Measurements from ENCODE around the gene MAP7D1. TPM values are rescaled to one million over a fixed set of nuclear protein-coding genes. Genes with fewer than 3 reads are reported as not detected.

Gene MAP7D1
- total RNA-seq, 1 donor from 2014 or later: 93.8 TPM

DNA sequence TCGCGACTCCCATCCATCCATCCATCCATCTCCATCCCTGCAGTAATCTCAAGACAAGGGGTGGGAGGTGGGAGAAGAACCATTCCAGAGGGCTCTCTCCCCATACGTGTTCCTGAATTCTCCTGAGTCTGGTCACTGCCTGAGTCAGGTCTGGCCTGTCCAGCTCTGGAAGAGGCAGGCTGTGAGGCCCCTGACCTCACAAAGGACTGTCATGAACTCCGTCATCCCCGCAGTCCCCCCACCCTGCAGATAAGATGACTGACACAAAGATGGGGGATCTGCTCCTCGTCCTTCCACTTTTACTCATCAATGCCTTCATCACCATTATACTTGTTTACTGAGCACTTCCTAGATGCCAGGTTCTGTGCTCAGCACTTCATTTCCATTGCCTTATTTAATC is 1.6 kb upstream of the MAP7D1 start:
- H3K4me3 ChIP-seq: no peak overlapping the region
- H3K9me3 ChIP-seq: no peaks in the 10 kb centered on the region
- TF ChIP-seq POLR2AphosphoS5 (IDR thresholded peaks at IDR 0.05; ENCODE audit: insufficient read depth in 1 of 2, low read depth in 1 of 2) (no peak), POLR2A (IDR thresholded peaks at IDR 0.05) (no peak)
- TF ChIP-seq, protein P1, sequence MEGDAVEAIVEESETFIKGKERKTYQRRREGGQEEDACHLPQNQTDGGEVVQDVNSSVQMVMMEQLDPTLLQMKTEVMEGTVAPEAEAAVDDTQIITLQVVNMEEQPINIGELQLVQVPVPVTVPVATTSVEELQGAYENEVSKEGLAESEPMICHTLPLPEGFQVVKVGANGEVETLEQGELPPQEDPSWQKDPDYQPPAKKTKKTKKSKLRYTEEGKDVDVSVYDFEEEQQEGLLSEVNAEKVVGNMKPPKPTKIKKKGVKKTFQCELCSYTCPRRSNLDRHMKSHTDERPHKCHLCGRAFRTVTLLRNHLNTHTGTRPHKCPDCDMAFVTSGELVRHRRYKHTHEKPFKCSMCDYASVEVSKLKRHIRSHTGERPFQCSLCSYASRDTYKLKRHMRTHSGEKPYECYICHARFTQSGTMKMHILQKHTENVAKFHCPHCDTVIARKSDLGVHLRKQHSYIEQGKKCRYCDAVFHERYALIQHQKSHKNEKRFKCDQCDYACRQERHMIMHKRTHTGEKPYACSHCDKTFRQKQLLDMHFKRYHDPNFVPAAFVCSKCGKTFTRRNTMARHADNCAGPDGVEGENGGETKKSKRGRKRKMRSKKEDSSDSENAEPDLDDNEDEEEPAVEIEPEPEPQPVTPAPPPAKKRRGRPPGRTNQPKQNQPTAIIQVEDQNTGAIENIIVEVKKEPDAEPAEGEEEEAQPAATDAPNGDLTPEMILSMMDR (IDR thresholded peaks at IDR 0.05): no peak
- no peak for DNase-seq (ENCODE audit: extremely low spot score in 2 of 2)
- peak overlapping the region; percentile 100 for H3K27ac ChIP-seq
- intact Hi-C loops (cut with DNase I): loop anchor here (5.0 to 10.0 kb wide), 4 partner anchors 33 to 230 kb away; partner anchors contain the start of genes STK40 and THRAP3
- no peaks in the 10 kb centered on the region for H3K36me3 ChIP-seq
- H3K4me1 ChIP-seq: peaks cover 65% of the 10 kb centered on the region
- no peaks in the 10 kb centered on the region for H3K27me3 ChIP-seq

DNA sequence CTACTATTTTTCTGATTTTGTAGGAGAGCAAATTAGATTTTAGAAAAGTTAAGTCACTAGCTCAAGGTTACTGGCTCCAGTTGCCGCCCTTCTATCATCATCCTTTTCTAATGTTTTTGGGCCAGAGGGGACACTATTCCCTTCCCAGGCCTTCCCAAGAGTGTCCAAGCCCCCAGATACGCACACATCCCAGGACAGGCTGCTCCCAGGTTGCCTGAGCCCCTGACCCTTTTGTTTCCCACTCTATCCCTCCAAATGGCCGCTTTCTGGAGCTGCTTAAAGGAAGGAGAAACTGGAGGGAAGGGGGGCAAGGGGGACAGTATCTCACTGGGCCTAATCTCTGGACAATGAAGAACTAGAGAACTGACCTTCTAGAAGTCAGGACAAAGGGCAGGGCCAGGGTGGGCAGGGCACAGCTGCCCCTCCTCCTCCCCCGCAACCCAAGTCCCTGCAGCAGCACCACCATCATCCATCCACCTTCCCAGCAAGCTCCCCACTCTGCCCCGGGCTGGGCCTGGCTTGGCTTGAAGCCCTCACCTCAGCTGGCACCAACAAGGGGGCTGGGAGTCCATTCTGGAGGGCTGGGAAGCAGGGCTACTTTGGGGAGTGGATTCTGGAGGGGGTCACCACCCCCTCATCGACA is 1.1 kb upstream of the MAP7D1 start:
- no peaks in the 10 kb centered on the region for H3K27me3 ChIP-seq
- no peaks in the 10 kb centered on the region for H3K36me3 ChIP-seq
- peak overlapping the region; percentile 94 to 99 for H3K4me3 ChIP-seq
- intact Hi-C loops (cut with DNase I): loop anchor here (5.0 to 10.0 kb wide), 4 partner anchors 32 to 230 kb away; partner anchors contain the start of genes STK40 and THRAP3
- H3K4me1 ChIP-seq: peaks cover 69% of the 10 kb centered on the region
- TF ChIP-seq POLR2A (IDR thresholded peaks at IDR 0.05) (no peak), POLR2AphosphoS5 (IDR thresholded peaks at IDR 0.05; ENCODE audit: insufficient read depth in 1 of 2, low read depth in 1 of 2) (no peak)
- TF ChIP-seq, protein P1 (IDR thresholded peaks at IDR 0.05): no peak
- DNase-seq (ENCODE audit: extremely low spot score in 2 of 2): no peak
- peak overlapping the region; percentile 100 for H3K27ac ChIP-seq
- H3K9me3 ChIP-seq: no peaks in the 10 kb centered on the region

DNA sequence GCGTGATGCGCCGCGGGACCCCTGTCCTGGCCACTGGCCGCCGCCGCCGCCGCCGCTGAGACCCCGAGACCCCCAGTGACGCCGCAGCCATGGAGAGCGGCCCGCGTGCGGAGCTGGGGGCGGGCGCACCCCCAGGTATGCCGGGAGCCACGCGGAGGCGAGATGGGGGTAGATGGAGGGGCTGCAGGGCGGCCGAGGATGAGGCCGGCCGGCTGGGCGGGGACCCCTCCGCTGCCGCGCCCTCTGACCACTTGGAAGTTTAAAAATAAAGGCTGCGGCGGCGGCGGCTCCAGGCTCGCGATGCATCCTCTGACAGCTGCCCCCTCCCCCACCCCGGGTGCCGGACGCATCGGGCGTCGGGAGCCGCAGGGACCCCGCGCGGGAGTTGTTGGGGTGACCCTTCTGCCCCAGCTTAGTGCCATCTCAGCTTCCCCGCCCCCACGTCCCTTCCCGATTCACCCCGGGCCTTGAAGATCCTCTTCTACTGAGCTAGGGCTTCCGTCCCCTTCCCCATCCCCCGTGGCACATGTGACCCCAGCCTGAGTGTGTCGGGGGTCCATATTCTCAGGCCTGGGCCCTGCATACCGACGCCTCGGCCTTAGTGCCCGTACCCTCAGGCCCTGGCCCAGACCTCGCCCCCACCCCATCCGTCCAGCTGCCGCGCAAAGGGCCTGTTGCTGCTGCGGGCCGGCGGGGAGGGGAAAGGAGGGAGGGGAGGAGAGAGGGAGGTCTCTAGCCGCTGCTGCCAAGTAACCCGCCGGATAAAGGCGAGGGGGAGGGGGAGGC is 562 bp downstream of the MAP7D1 start:
- Histone ChIP-seq H3K4me1 (peaks cover 69% of the 10 kb centered on the region), H3K27ac (peak overlapping the region; percentile 100), H3K36me3 (no peaks in the 10 kb centered on the region), H3K4me3 (peak overlapping the region; percentile 94 to 99), H3K9me3 (no peaks in the 10 kb centered on the region), H3K27me3 (no peaks in the 10 kb centered on the region)
- TF ChIP-seq POLR2AphosphoS5 (IDR thresholded peaks at IDR 0.05; ENCODE audit: insufficient read depth in 1 of 2, low read depth in 1 of 2): peak; percentile 26 to 81
- no peak for TF ChIP-seq POLR2A (IDR thresholded peaks at IDR 0.05)
- TF ChIP-seq, protein P1 (IDR thresholded peaks at IDR 0.05): no peak
- no peak for DNase-seq (ENCODE audit: extremely low spot score in 2 of 2)
- intact Hi-C loops (cut with DNase I): loop anchor here (10.0 kb wide), 3 partner anchors 68 to 228 kb away; partner anchors contain the start of genes STK40 and THRAP3

DNA sequence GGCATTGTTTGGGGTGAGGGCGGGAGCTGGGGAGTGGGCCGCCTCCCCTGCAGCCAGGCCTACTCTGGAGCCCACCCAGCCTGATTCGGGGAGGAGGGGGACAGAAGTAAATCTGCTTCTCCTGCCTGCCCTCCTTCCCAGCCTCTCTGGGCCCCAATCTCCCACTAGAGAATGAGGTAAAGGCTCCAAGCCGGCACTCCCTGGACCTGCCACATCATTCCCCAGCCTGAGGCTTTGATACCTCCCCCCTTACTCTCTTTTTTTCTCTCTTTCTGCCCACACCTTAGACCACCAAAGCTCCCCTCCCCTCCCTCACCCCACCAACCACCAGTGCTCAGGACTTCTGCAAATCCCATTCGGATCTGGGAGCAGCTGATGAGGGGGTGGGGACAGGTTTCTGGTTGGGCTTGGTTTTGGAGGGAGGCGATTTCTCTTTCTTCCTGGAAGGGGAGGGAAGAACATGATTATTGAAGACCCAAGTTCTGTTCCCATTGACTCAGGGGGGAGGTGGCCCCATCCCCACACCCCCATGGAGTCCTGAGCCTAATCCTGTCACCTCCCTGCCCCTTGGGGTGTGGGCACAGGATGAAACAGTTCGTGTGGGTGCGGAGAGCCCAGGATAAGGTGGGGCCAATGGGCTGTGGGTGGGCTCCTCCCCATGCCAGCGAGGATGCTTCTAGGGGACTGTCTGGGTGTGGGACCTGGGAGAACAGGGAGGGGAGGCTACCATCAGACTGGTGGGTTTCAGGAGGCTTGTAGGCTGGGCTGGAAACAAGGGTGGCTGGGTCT is 1.3 kb downstream of the MAP7D1 start:
- TF ChIP-seq POLR2AphosphoS5 (IDR thresholded peaks at IDR 0.05; ENCODE audit: insufficient read depth in 1 of 2, low read depth in 1 of 2): no peak
- no peak for TF ChIP-seq POLR2A (IDR thresholded peaks at IDR 0.05)
- TF ChIP-seq, protein P1 (IDR thresholded peaks at IDR 0.05): no peak
- Histone ChIP-seq H3K36me3 (no peaks in the 10 kb centered on the region), H3K27me3 (no peaks in the 10 kb centered on the region), H3K9me3 (no peaks in the 10 kb centered on the region), H3K27ac (peak overlapping the region; percentile 100), H3K4me3 (peak overlapping the region; percentile 94 to 99), H3K4me1 (peaks cover 69% of the 10 kb centered on the region)
- intact Hi-C loops (cut with DNase I): loop anchor here (10.0 kb wide), 3 partner anchors 67 to 227 kb away; partner anchors contain the start of genes STK40 and THRAP3
- no peak for DNase-seq (ENCODE audit: extremely low spot score in 2 of 2)
